B cell (primary cell): Measurements from ENCODE around the gene USP7.

Source experiments
- CTCF ChIP-seq: fragments of 200-600 bp; IDR thresholded peaks from one replicate; pipeline ENCODE4 v1.8.0; 2022; ENCODE audit warnings: antibody characterized with exemption, mild to moderate bottlenecking
- EZH2 ChIP-seq: IDR thresholded peaks from 2 replicates; pipeline ENCODE4 v1.6.1; 2012; ENCODE audit warnings: borderline replicate concordance, low read depth, mild to moderate bottlenecking, moderate library complexity, low read length; ENCODE audit not compliant: insufficient read depth, poor library complexity, severe bottlenecking

GRCh38 chr16:8846401-8846932, 117.2 kb downstream of the USP7 start:
- no peak for TF ChIP-seq CTCF
- no peak for TF ChIP-seq EZH2
